Nephron progenitor cell (in vitro differentiated cells): ENCODE measurements around the gene COL6A1.
A peak's percentile ranks its signal among the peaks of the same experiment; 100 is the strongest.
"Not testable (repeated sequence)": the region's sequence is repeated elsewhere in the genome, so short reads cannot be mapped to it uniquely, and the experiment has no call there.

Experiments used
- DNase-seq: peaks from one replicate; pipeline ENCODE4 v3.0.0; 2021
- H3K27ac Mint-ChIP-seq: 2 replicates; pipeline ENCODE4 v1.8.0; 2021; ENCODE audit warnings: mild to moderate bottlenecking, moderate library complexity, mixed read lengths
- H3K27me3 Mint-ChIP-seq: 2 replicates; pipeline ENCODE4 v1.8.0; 2021; ENCODE audit warnings: mild to moderate bottlenecking, low read depth, mixed read lengths; ENCODE audit not compliant: poor library complexity
- H3K36me3 Mint-ChIP-seq: 2 replicates; pipeline ENCODE4 v1.8.0; 2021; ENCODE audit warnings: low read depth, mixed read lengths
- H3K4me1 Mint-ChIP-seq: 2 replicates; pipeline ENCODE4 v1.8.0; 2021; ENCODE audit warnings: mixed read lengths
- H3K4me3 Mint-ChIP-seq: 2 replicates; pipeline ENCODE4 v1.8.0; 2021; ENCODE audit warnings: mild to moderate bottlenecking, moderate library complexity, mixed read lengths
- H3K9me3 Mint-ChIP-seq: 2 replicates; pipeline ENCODE4 v1.8.0; 2021; ENCODE audit warnings: mild to moderate bottlenecking, moderate library complexity, mixed read lengths
- CTCF ChIP-seq: fragments of 200-600 bp; sonication (generic); IDR thresholded peaks from 2 replicates; pipeline ENCODE4 v1.5.0; 2021; ENCODE audit warnings: antibody characterized with exemption

The COL6A1 gene

GRCh38 chr21:46005481-46005881, 23.9 kb downstream of the COL6A1 start:
- H3K9me3 Mint-ChIP-seq: peaks cover 12% of the 10 kb centered on the region
- H3K4me3 Mint-ChIP-seq: no peak overlapping the region
- H3K4me1 Mint-ChIP-seq: peaks cover 37% of the 10 kb centered on the region
- TF ChIP-seq CTCF: no peak
- peak; percentile 4 for DNase-seq
- peaks cover 4% of the 10 kb centered on the region for H3K27me3 Mint-ChIP-seq
- H3K36me3 Mint-ChIP-seq: peaks cover 5% of the 10 kb centered on the region
- H3K27ac Mint-ChIP-seq: no peak overlapping the region

GRCh38 chr21:46005894-46006546, 24.4 kb downstream of the COL6A1 start:
- peaks cover 12% of the 10 kb centered on the region for H3K9me3 Mint-ChIP-seq
- not testable (repeated sequence) for H3K27ac Mint-ChIP-seq, H3K36me3 Mint-ChIP-seq, H3K4me3 Mint-ChIP-seq, H3K27me3 Mint-ChIP-seq
- DNase-seq: peak; percentile 1
- H3K4me1 Mint-ChIP-seq: peaks cover 38% of the 10 kb centered on the region

- peaks cover 12% of the 10 kb centered on the region for H3K9me3 Mint-ChIP-seq
- no peak overlapping the region for H3K27ac Mint-ChIP-seq
- no peak overlapping the region for H3K4me3 Mint-ChIP-seq
- H3K27me3 Mint-ChIP-seq: peaks cover 4% of the 10 kb centered on the region
- TF ChIP-seq CTCF: no peak
- H3K4me1 Mint-ChIP-seq: peaks cover 46% of the 10 kb centered on the region
- DNase-seq: peak; percentile 1
- H3K36me3 Mint-ChIP-seq: peaks cover 5% of the 10 kb centered on the region
These were observed 25.2 kb downstream of the COL6A1 start for GRCh38 chr21:46006547-46007491.

- DNase-seq: no peak
- peaks cover 52% of the 10 kb centered on the region for H3K4me1 Mint-ChIP-seq
- no peak overlapping the region for H3K4me3 Mint-ChIP-seq
- H3K36me3 Mint-ChIP-seq: peaks cover 5% of the 10 kb centered on the region
- TF ChIP-seq CTCF: no peak
- peaks cover 12% of the 10 kb centered on the region for H3K9me3 Mint-ChIP-seq
- H3K27me3 Mint-ChIP-seq: peaks cover 4% of the 10 kb centered on the region
- H3K27ac Mint-ChIP-seq: no peak overlapping the region
These were observed 25.9 kb downstream of the COL6A1 start for GRCh38 chr21:46007492-46007868.

- no peak for DNase-seq
- peaks cover 65% of the 10 kb centered on the region for H3K4me1 Mint-ChIP-seq
- no peak overlapping the region for H3K27ac Mint-ChIP-seq
- H3K27me3 Mint-ChIP-seq: peaks cover 4% of the 10 kb centered on the region
- H3K9me3 Mint-ChIP-seq: peaks cover 12% of the 10 kb centered on the region
- peaks cover 5% of the 10 kb centered on the region for H3K36me3 Mint-ChIP-seq
- no peak for TF ChIP-seq CTCF
- peak overlapping the region; percentile 4 for H3K4me3 Mint-ChIP-seq
These were observed 27.5 kb downstream of the COL6A1 start for GRCh38 chr21:46008893-46009621.
